Stimulated activated CD4-positive, alpha-beta T cell treated with anti-CD3 and anti-CD28 coated beads, TNF-alpha, amount 100 ng/mL, for 4 hours (primary cell): ENCODE data around the gene KMT2C.
"Not testable (repeated sequence)": the region's sequence is repeated elsewhere in the genome, so short reads cannot be mapped to it uniquely, and the experiment has no call there.

Experiments
- DNase-seq, 3 experiments: peaks; one replicate each; pipeline ENCODE4 v3.0.0-alpha.2; 2020; ENCODE audit warnings: low read depth in 3 of 3

The KMT2C gene

GRCh38 chr7:152307902-152308301 lies 127.9 kb downstream of the KMT2C start:
- DNase-seq: no peak

DNA sequence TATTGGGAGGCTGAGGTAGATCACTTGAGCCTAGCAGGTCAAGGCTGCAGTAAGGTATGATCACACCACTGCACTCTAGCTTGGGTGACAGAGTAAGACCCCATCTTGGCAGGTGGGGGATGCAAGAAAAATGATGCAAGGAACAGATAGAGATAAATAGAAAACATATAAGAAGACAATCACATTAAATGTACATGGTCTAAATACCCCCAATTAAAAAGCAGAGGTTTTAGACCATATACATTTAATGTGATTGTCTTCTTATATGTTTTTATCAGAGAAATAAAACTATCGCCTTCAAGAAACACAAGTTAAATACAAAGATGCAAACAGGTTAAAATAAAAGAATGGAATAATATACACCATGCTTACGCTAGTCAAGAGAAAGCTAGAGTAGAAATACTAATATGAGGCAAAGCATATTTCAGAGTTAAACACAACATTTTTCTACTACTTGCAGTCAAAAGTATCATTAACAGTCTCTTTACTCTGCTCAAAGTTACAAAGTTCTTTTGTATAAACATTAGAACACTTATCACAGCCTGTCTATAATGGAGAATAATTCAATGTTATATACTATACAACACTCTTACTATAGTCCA lies 136.2 kb downstream of the KMT2C start:
- not testable (repeated sequence) for DNase-seq

DNA sequence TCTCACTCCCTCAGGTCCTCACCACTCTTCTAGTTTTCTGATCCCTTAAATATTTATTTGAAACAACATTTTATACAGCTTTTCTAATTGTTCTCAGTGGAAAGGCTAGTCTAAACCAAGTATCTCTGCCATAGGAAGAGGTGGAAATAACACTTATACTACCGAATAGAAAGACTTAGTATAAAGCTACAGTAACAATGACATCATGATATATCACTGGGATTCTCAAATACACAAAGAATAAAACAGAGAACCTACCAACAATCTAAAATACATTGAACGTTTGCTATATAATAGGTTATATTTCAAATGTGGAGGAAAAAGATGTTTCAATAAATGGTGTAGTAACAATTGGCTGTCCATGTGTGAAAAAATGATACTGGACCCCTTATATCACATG lies 142.9 kb downstream of the KMT2C start:
- DNase-seq: no peak

DNA sequence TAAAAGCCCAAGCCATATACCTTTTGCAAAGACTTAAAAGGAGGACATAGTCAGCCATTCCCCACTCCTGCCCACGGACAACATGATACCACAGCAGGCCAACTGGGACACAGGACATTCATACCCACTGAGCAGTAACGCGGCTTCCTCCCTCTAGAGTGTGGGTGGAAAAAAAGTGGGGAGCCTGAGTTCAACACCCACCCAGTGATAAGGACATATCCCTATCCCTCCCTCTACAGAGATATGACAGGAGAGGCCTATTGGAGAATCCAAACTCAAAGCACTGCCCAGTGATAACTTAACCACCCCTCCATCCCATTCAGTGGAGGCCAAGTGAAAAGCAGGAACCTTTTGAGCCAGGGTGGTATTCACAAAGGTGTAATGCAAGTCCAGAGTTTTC lies 148.8 kb downstream of the KMT2C start:
- not testable (repeated sequence) for DNase-seq

- not testable (repeated sequence) for DNase-seq
Observed at GRCh38 chr7:152286219-152286618, 149.6 kb downstream of the KMT2C start.

- DNase-seq: not testable (repeated sequence)
Observed at GRCh38 chr7:152284998-152285397, 150.8 kb downstream of the KMT2C start.

- DNase-seq: not testable (repeated sequence)
Observed at GRCh38 chr7:152277687-152278086, 158.1 kb downstream of the KMT2C start.

DNA sequence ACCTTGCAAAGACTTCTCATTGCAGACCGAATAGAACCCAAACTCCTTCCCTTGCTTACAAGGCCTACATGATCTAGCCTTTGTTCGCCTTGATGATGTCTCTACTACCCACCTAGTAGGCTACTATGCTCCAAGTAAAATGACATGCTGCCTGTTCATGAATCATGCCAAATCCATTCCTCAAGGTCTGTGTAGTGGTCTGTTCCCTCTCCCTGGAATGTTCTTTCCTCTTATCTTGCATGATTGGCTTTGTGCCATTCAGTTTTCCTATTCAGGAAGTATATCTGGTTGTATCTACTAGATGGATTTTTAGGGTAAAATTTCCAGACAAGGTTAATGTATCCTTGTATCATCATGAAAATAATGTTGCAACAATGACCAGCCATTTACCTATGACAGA lies 165.4 kb downstream of the KMT2C start:
- DNase-seq: not testable (repeated sequence)

DNA sequence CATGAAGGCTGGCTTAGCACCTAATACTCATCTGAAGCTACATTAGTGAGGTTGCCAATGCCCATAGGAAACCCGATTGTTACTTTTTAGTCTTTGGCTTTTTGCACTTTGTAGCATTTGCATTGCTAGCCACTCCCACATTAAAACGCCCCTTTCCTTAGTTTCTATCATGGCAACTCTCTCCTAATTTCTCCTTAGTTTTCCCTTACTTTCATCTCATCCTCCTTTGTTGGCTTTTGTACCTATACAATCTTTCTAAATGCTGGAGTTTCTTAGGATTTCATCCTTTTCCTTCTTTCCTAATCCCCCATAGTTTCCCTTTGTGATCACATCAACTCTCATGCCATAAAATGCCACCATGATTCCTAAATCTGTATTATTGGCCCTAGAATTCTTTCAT lies 168.9 kb downstream of the KMT2C start:
- not testable (repeated sequence) for DNase-seq

DNA sequence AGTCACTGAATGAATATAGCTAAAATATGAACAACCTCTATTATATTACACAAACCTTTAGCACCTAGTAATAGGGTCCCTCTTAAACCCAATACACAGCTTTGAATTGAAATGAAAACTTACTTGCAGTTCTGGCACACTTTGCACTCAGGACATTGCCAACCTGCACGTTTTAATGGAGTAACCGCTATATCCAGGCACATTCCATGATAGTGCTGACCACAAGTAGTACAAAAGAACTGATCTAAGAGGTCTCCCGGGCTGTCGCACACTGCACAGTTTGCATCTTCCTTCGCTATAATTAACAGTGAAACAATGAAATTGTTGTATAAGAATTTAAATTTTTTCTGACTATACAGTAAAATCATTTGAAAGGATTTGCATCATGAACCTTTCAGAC lies 170.9 kb downstream of the KMT2C start:
- DNase-seq: not testable (repeated sequence)

DNA sequence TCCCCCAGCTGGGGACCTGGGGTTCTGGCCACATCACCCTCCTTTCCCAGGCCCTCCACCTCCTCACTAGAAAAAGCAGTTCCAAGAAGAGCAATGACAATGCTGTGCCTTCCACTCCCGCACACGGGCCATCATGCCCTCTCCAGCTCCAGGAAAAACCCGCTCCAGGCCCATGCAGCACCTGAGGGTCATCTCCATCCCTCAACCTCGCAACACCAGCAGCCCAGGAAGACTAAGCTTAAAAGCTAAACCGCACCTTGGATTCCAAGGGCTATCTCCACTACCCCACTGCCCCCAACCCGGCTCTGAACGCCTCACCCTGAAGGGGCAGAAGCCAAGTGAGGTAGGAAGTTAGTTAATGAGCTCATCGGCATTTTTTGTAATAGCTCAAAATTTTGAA lies 173.7 kb downstream of the KMT2C start:
- DNase-seq: not testable (repeated sequence)

DNA sequence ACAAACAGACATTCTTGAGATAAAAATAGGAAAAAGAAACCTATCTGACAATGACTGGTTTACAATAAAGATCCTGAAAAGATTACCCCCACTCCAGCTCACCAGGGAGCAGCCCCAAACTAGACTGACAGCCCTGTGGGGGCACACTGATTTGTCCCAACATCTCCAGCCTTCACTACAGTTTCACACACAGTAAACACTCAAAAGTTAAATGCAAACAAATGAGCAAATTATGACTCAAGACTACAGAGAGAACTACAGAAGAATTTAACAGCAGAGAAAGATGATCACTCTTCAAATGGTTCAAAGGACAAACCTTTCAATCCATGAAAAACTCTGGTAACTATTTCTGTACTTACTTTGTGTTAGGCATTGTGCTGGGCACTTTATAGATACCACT lies 176.2 kb downstream of the KMT2C start:
- DNase-seq: not testable (repeated sequence)

- not testable (repeated sequence) for DNase-seq
Observed at GRCh38 chr7:152247851-152248250, 188.0 kb downstream of the KMT2C start.

DNA sequence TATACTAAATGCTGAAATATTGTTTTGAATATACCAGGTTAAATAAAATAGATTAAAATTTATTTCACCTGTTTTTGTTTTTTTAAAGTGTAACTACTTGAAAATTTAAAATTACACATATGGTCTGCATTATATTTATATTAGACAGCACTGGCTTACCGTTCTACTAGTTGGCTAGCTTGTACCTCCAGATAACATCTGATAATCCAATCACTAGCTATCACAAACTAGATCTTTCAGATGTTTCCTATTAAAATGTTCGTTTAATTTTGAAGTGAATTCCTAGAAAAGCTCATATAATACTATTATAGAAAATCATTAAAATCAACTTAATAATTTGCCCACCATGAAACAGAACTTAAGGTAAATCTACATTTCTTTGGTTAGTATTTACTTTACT lies 190.4 kb downstream of the KMT2C start:
- not testable (repeated sequence) for DNase-seq

DNA sequence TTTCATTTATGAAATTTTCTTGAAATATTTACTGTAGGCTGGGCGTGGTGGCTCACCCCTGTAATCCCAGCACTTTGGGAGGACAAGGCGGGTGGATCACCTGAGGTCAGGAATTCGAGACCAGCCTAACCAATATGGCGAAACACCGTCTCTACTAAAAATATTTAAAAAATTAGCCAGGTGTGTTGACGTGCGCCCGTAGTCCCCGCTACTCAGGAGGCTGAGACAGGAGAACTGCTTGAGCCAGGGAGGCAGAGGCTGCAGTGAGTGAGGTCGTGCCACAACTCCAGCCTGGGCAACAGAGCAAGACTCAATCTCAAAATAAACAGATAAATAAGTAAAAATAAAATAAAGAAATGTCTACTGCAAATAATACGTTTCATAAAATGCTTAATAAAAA lies 192.3 kb downstream of the KMT2C start:
- not testable (repeated sequence) for DNase-seq

- not testable (repeated sequence) for DNase-seq
Observed at GRCh38 chr7:152241301-152241700, 194.5 kb downstream of the KMT2C start.

GRCh38 chr7:152236306-152236705 lies 199.5 kb downstream of the KMT2C start:
- DNase-seq: not testable (repeated sequence)

DNA sequence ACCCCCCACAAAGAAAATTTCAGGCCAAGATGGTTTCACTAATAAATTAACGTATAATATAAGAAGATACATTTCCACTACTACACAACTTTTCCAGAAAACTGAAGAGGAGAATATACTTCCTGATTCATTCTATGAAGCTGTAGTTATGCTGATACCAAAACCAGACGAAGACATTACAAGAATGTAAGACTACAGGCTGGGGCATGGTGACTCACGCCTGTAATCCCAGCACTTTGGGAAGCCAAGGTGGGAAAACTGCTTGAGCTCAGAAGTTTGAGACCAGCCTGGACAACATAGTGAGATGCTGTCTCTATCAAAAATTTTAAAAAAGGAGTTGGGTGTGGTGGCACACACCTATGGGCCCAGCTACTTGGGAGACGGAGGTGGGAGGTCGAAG lies 201.4 kb downstream of the KMT2C start:
- not testable (repeated sequence) for DNase-seq

DNA sequence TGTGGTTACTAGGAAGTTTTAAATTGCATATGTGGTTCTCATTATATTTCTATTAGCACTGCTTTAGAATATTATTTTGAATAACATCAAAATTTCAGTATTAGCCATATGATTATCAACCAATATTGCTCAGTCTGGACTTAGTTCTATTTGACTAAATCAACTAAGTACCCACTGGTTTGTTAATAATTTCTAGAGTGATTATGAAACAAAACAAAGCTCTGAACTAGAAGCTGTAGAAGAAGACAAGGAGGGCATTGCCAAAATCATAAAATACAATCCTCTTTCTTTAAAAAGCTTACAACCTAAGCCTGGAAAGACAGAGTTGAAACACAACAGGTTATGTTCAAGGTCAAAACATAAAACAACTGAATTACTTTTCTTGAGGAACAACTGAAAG lies 204.7 kb downstream of the KMT2C start:
- no peak for DNase-seq

DNA sequence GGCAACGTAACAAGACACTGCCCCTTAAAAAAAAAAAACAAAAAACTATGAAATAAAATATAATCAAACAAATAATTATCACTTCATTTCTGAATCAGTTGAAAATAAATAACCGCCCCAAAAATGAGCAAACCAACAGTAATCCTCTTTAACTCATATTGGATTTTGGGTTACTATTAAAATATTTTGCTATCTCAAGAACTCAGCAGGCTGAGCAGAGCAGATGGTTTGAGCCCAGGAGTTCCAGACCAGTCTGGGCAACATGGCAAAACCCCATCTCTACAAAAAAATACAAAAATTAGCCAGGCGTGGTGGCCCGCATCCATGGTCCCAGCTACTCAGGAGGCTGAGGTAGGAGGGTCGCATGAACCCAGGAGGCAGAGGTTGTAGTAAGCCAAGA lies 216.2 kb downstream of the KMT2C start:
- not testable (repeated sequence) for DNase-seq

GRCh38 chr7:152208766-152209165 lies 227.0 kb downstream of the KMT2C start:
- not testable (repeated sequence) for DNase-seq

DNA sequence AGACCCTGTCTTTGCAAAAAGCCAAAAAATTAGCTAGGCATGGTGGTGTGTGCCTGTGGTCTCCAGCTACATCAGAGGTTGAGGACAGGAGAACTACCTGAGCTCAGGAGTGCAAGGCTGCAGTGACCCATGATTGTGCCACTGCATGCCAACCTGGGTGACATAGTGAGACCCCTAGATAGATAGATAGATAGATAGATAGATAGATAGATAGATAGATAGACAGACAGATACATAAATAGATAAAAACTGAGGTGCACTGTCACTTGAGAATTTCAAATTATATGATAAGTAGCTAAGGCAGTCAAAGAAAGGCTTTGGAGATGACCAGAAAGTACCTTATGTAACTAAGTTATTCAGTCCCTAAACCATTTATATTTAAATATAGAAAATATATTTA lies 231.4 kb downstream of the KMT2C start:
- not testable (repeated sequence) for DNase-seq

- DNase-seq: no peak
Observed at GRCh38 chr7:152203095-152203494, 232.7 kb downstream of the KMT2C start.

DNA sequence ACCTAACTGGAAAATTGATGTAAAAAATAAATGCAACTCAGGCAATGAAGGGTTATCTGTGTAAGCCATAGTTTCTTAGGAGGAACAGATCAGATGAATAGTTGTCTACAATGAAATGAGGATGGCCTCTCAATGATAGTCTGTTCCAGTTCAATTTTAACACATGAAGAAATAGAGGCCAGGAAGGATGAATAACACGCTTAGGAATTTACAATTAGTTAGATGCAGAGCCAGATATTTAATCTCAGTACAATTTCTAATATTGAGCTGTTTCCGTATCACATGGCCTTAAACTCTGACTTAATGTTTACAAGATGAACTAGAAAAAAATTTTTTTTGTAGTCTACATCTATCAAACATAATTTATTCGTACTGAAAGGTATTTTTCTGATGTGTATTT lies 233.7 kb downstream of the KMT2C start:
- DNase-seq: no peak
